ENCODE results near the gene LGALS7B. TPM values are rescaled to one million over a fixed set of nuclear protein-coding genes. Genes with fewer than 3 reads are reported as not detected.

LGALS7B gene
- total RNA-seq, 4 donors from 2014 or later, result not detected

- no peak for TF ChIP-seq CTCF (IDR thresholded peaks at IDR 0.05; ENCODE audit: low read depth)
Observed at GRCh38 chr19:38838208-38838985, 49.4 kb downstream of the LGALS7B start.

- no peak for TF ChIP-seq CTCF (IDR thresholded peaks at IDR 0.05; ENCODE audit: low read depth)
Observed at GRCh38 chr19:38838986-38839761, 50.2 kb downstream of the LGALS7B start.

- no peak for TF ChIP-seq CTCF (IDR thresholded peaks at IDR 0.05; ENCODE audit: low read depth)
Observed at GRCh38 chr19:38839816-38840582, 51.0 kb downstream of the LGALS7B start.

GRCh38 chr19:38840583-38840968, 51.6 kb downstream of the LGALS7B start:
- TF ChIP-seq CTCF (IDR thresholded peaks at IDR 0.05; ENCODE audit: low read depth), result no peak

Small RNAs within 50 kb of the gene (small RNA-seq; reads per million reads assigned to genes)
- not detected for gene RNU6-140P

Other genes with a start within 250 kb of the LGALS7B start
- gene MAP4K1, start 171.2 kb upstream of the LGALS7B start, total RNA-seq, result 1 to 10 TPM; 2.3 to 7.1 (median 5.1) TPM
- 100 to 1,000 TPM; 405 to 531 (median 443) TPM for gene EIF3K, start 170.0 kb upstream of the LGALS7B start, total RNA-seq
- 100 to 1,000 TPM; 179 to 258 (median 186) TPM for gene ACTN4, start 141.6 kb upstream of the LGALS7B start, total RNA-seq
- gene CAPN12, start 44.7 kb upstream of the LGALS7B start, total RNA-seq, result 1 to 10 TPM in 1 of 4 donors, under 1 TPM in 2, not detected in 1; 0.57 to 1.8 (median 0.68) TPM
- not detected for gene LGALS7, start 15.7 kb upstream of the LGALS7B start, total RNA-seq
- 1 to 10 TPM in 3 of 4 donors, not detected in 1; 1.9 to 4.5 (median 4.4) TPM for gene LGALS4, start 23.7 kb downstream of the LGALS7B start, total RNA-seq
- 100 to 1,000 TPM; 103 to 333 (median 136) TPM for gene ECH1, start 42.6 kb downstream of the LGALS7B start, total RNA-seq
- 100 to 1,000 TPM; 109 to 161 (median 141) TPM for gene HNRNPL, start 60.8 kb downstream of the LGALS7B start, total RNA-seq
- gene RINL, start 89.1 kb downstream of the LGALS7B start, total RNA-seq, result 10 to 100 TPM in 1 of 4 donors, 1 to 10 TPM in 3; 3.6 to 11.0 (median 4.6) TPM
- gene SIRT2, start 110.4 kb downstream of the LGALS7B start, total RNA-seq, result 100 to 1,000 TPM in 1 of 4 donors, 10 to 100 TPM in 3; 45.7 to 103 (median 64.9) TPM
- gene NFKBIB, start 110.8 kb downstream of the LGALS7B start, total RNA-seq, result 10 to 100 TPM in 3 of 4 donors, 1 to 10 TPM in 1; 6.5 to 24.3 (median 16.5) TPM
- 1 to 10 TPM in 1 of 4 donors, not detected in 3; 4.1 TPM for gene CCER2, start 123.0 kb downstream of the LGALS7B start, total RNA-seq
- 10 to 100 TPM in 2 of 4 donors, 1 to 10 TPM in 2; 3.7 to 18.8 (median 10.0) TPM for gene SARS2, start 141.6 kb downstream of the LGALS7B start, total RNA-seq
- gene MRPS12, start 141.7 kb downstream of the LGALS7B start, total RNA-seq, result 10 to 100 TPM; 10.1 to 26.0 (median 23.0) TPM
- gene FBXO17, start 186.5 kb downstream of the LGALS7B start, total RNA-seq, result 10 to 100 TPM; 12.6 to 88.7 (median 53.1) TPM
- gene FBXO27, start 243.3 kb downstream of the LGALS7B start, total RNA-seq, result 10 to 100 TPM in 2 of 4 donors, 1 to 10 TPM in 2; 5.4 to 20.5 (median 8.7) TPM

Data from subcutaneous adipose tissue (tissue), 4 donors.